ENCODE results near the gene OXSR1. TPM values are rescaled to one million over a fixed set of nuclear protein-coding genes. Genes with fewer than 3 reads are reported as not detected.
A peak's percentile ranks its signal among the peaks of the same experiment; 100 is the strongest.

OXSR1 gene
- total RNA-seq, 1 donor from 2014 or later: 36.0 TPM

GRCh38 chr3:38137615-38138348, 27.6 kb upstream of the OXSR1 start:
- peaks cover 29% of the 10 kb centered on the region for H3K36me3 Mint-ChIP-seq (ENCODE audit: low read depth, unreplicated experiment)
- H3K27me3 Mint-ChIP-seq (ENCODE audit: unreplicated experiment): peaks cover 16% of the 10 kb centered on the region
- H3K27ac Mint-ChIP-seq (ENCODE audit: unreplicated experiment): peak overlapping the region; percentile 96
- peak overlapping the region; percentile 95 for H3K4me3 Mint-ChIP-seq (ENCODE audit: unreplicated experiment)
- no peak for TF ChIP-seq CTCF (IDR thresholded peaks at IDR 0.05; ENCODE audit: unreplicated experiment)
- DNase-seq (ENCODE audit: low spot score): peak; percentile 30
- H3K4me1 Mint-ChIP-seq (ENCODE audit: unreplicated experiment): peaks cover 34% of the 10 kb centered on the region
- H3K9me3 Mint-ChIP-seq (ENCODE audit: unreplicated experiment): no peaks in the 10 kb centered on the region

- Mint-ChIP-seq H3K9me3 (ENCODE audit: unreplicated experiment) (no peaks in the 10 kb centered on the region), H3K27me3 (ENCODE audit: unreplicated experiment) (peaks cover 16% of the 10 kb centered on the region), H3K4me1 (ENCODE audit: unreplicated experiment) (peaks cover 34% of the 10 kb centered on the region), H3K4me3 (ENCODE audit: unreplicated experiment) (peak within 1 kb of the TSS; percentile 95), H3K36me3 (ENCODE audit: low read depth, unreplicated experiment) (peaks cover 21% of the 10 kb centered on the region), H3K27ac (ENCODE audit: unreplicated experiment) (peak within 1 kb of the TSS; percentile 96)
- DNase-seq (ENCODE audit: low spot score): peak; percentile 66
- TF ChIP-seq CTCF (IDR thresholded peaks at IDR 0.05; ENCODE audit: unreplicated experiment): no peak
Measured at GRCh38 chr3:38138349-38139190, 26.8 kb upstream of the OXSR1 start, which contains the start of gene MYD88. TSS of gene MYD88 (plus strand) at chr3:38138661. CDS start at chr3:38138701, 40 bp downstream.

- Mint-ChIP-seq H3K4me1 (ENCODE audit: unreplicated experiment) (peaks cover 34% of the 10 kb centered on the region), H3K36me3 (ENCODE audit: low read depth, unreplicated experiment) (peaks cover 20% of the 10 kb centered on the region), H3K27ac (ENCODE audit: unreplicated experiment) (peak overlapping the region; percentile 18), H3K9me3 (ENCODE audit: unreplicated experiment) (no peaks in the 10 kb centered on the region), H3K4me3 (ENCODE audit: unreplicated experiment) (peak overlapping the region; percentile 95), H3K27me3 (ENCODE audit: unreplicated experiment) (peaks cover 16% of the 10 kb centered on the region)
- DNase-seq (ENCODE audit: low spot score): no peak
- no peak for TF ChIP-seq CTCF (IDR thresholded peaks at IDR 0.05; ENCODE audit: unreplicated experiment)
Measured at GRCh38 chr3:38139191-38139590, 26.1 kb upstream of the OXSR1 start.

- Mint-ChIP-seq H3K4me3 (ENCODE audit: unreplicated experiment) (peak overlapping the region; percentile 95), H3K36me3 (ENCODE audit: low read depth, unreplicated experiment) (peaks cover 17% of the 10 kb centered on the region), H3K4me1 (ENCODE audit: unreplicated experiment) (peaks cover 34% of the 10 kb centered on the region), H3K27me3 (ENCODE audit: unreplicated experiment) (peaks cover 14% of the 10 kb centered on the region), H3K9me3 (ENCODE audit: unreplicated experiment) (no peaks in the 10 kb centered on the region), H3K27ac (ENCODE audit: unreplicated experiment) (no peak overlapping the region)
- no peak for TF ChIP-seq CTCF (IDR thresholded peaks at IDR 0.05; ENCODE audit: unreplicated experiment)
- DNase-seq (ENCODE audit: low spot score): no peak
Measured at GRCh38 chr3:38139652-38140051, 25.7 kb upstream of the OXSR1 start.

All from endothelial cell (in vitro differentiated cells).